HCT116 (cell line): ENCODE measurements around the gene SYNJ2. TPM values are rescaled to one million over a fixed set of nuclear protein-coding genes. Genes with fewer than 3 reads are reported as not detected.

Experiments
- ATAC-seq: fragments of 200-7000 bp; cut with Tn5 transposase; 2 replicates; pipeline ENCODE4 v1.9.1; 2020; ENCODE audit warnings: mild to moderate bottlenecking, moderate library complexity
- BruUV-seq: library from RNA; stranded (reverse); fragments of 400-500 nt; replicated peaks from 2 replicates; lab custom pipeline; 2021; lab: Mats Ljungman, UMichigan
- CTCF ChIA-PET: fragments of 300-600 bp; sonication (Branson Sonifier 250); formaldehyde crosslinking; loops from one replicate; lab custom pipeline; 2021; ENCODE audit warnings: antibody characterized with exemption; lab: Charles Lee
- POLR2A ChIA-PET: fragments of 300-600, 350-600 bp; sonication (Branson Sonifier 250); formaldehyde crosslinking; loops from one replicate; lab custom pipeline; 2021; ENCODE audit warnings: antibody characterized with exemption; lab: Charles Lee
- RAD21 ChIA-PET, 2 experiments: fragments of 300-600 bp; sonication (Branson Sonifier 250); formaldehyde crosslinking; loops; one replicate each; lab custom pipeline; 2023; ENCODE audit warnings: low total read pairs in 2 of 2; ENCODE audit not compliant: uncharacterized antibody in 2 of 2, unreplicated experiment in 2 of 2, low non-redundant PET in 1 of 2; lab: Charles Lee
- DNase-seq: peaks from one replicate; pipeline ENCODE4 v3.0.0-alpha.2; 2010; ENCODE audit warnings: low read depth, low spot score
- H2AFZ ChIP-seq: fragments of 200-600 bp; shearing (Covaris generic), sonication (generic); 2 replicates; pipeline ENCODE4 v1.6.1; 2017; ENCODE audit warnings: low read depth, mixed run types, mixed read lengths, antibody characterized with exemption, low read length; ENCODE audit not compliant: poor library complexity, severe bottlenecking
- H3K27ac ChIP-seq: 2 replicates; pipeline ENCODE4 v1.5.1; 2012; ENCODE audit warnings: low read depth, low read length
- H3K27me3 ChIP-seq: fragments of 200-600 bp; sonication (generic); 2 replicates; pipeline ENCODE4 v1.6.1; 2016; ENCODE audit warnings: mixed run types, low read length, mixed read lengths; ENCODE audit not compliant: insufficient read depth
- H3K36me3 ChIP-seq, 2 experiments: fragments of 200-500 bp in 1 of 2; fragments of 200-600 bp in 1 of 2; sonication (Bioruptor generic) in 1 of 2; sonication (generic) in 1 of 2; 2 replicates each; pipeline versions ENCODE4 v1.5.1 to v1.6.1; 2014 to 2016; ENCODE audit warnings: low read length in 2 of 2, inconsistent platforms in 1 of 2, mixed read lengths in 1 of 2, mixed run types in 1 of 2; ENCODE audit not compliant: insufficient read depth in 2 of 2, control insufficient read depth in 1 of 2
- H3K4me1 ChIP-seq, 2 experiments: fragments of 200-600 bp in 1 of 2; sonication (generic) in 1 of 2; 2 replicates each; pipeline versions ENCODE4 v1.5.1 to v1.6.1; 2012 to 2017; ENCODE audit warnings: low read length in 2 of 2, inconsistent platforms in 1 of 2, mild to moderate bottlenecking in 1 of 2, mixed read lengths in 1 of 2, mixed run types in 1 of 2, moderate library complexity in 1 of 2; ENCODE audit not compliant: insufficient read depth in 2 of 2, control insufficient read depth in 1 of 2
- H3K4me2 ChIP-seq: fragments of 200-600 bp; sonication (generic); 2 replicates; pipeline ENCODE4 v1.6.1; 2017; ENCODE audit warnings: mixed run types, low read length, mixed read lengths
- H3K4me3 ChIP-seq, 2 experiments: fragments of 200-600 bp in 1 of 2; sonication (generic) in 1 of 2; replicated peaks in 1 of 2; 2 replicates each; pipeline ENCODE4 v1.5.1; 2011 to 2016; ENCODE audit warnings: low read length in 2 of 2, control low read depth in 1 of 2, low read depth in 1 of 2, mild to moderate bottlenecking in 1 of 2, mixed read lengths in 1 of 2, mixed run types in 1 of 2
- H3K79me2 ChIP-seq: fragments of 200-600 bp; sonication (generic); 2 replicates; pipeline ENCODE4 v1.6.1; 2017; ENCODE audit warnings: mild to moderate bottlenecking, mixed run types, low read length, moderate library complexity, mixed read lengths; ENCODE audit not compliant: insufficient read depth
- H3K9ac ChIP-seq: fragments of 200-600 bp; sonication (generic); 2 replicates; pipeline ENCODE4 v1.6.1; 2016; ENCODE audit warnings: low read length, mixed read lengths
- H3K9me2 ChIP-seq: fragments of 200-600 bp; sonication (generic), shearing (Covaris generic); 2 replicates; pipeline ENCODE4 v1.6.1; 2017; ENCODE audit warnings: mixed run types, mild to moderate bottlenecking, moderate library complexity; ENCODE audit not compliant: insufficient read depth
- H3K9me3 ChIP-seq, 2 experiments: fragments of 200-500 bp in 1 of 2; fragments of 200-600 bp in 1 of 2; sonication (Bioruptor generic) in 1 of 2; sonication (generic) in 1 of 2; 2 replicates each; pipeline ENCODE4 v1.6.1; 2014 to 2017; ENCODE audit warnings: low read length in 2 of 2, mixed read lengths in 2 of 2, inconsistent platforms in 1 of 2, low read depth in 1 of 2, mild to moderate bottlenecking in 1 of 2, mixed run types in 1 of 2, moderate library complexity in 1 of 2; ENCODE audit not compliant: control insufficient read depth in 1 of 2, insufficient read depth in 1 of 2
- H4K20me1 ChIP-seq: fragments of 200-600 bp; sonication (generic), shearing (Covaris generic); 2 replicates; pipeline ENCODE4 v1.6.1; 2017; ENCODE audit warnings: mixed run types, mild to moderate bottlenecking, moderate library complexity; ENCODE audit not compliant: insufficient read depth
- CBX3 ChIP-seq: IDR thresholded peaks from 2 replicates; pipeline ENCODE4 v1.6.1; 2012; ENCODE audit warnings: low read depth
- EGR1 ChIP-seq: IDR thresholded peaks from 2 replicates; pipeline ENCODE4 v1.6.1; 2012; ENCODE audit warnings: low read depth
- ELF1 ChIP-seq: IDR thresholded peaks from 2 replicates; pipeline ENCODE4 v1.6.1; 2012; ENCODE audit warnings: low read depth, borderline replicate concordance
- FOSL1 ChIP-seq: IDR thresholded peaks from 2 replicates; pipeline ENCODE4 v1.6.1; 2012; ENCODE audit warnings: low read depth
- POLR2A ChIP-seq: IDR thresholded peaks from 2 replicates; pipeline ENCODE4 v1.7.0; 2011; ENCODE audit warnings: borderline replicate concordance; ENCODE audit not compliant: insufficient read depth, insufficient read length; ENCODE audit errors: extremely low read depth
- RAD21 ChIP-seq: IDR thresholded peaks from 2 replicates; pipeline ENCODE4 v1.6.1; 2012; ENCODE audit warnings: low read depth, mild to moderate bottlenecking
- SIN3A ChIP-seq: IDR thresholded peaks from 2 replicates; pipeline ENCODE4 v1.6.1; 2012; ENCODE audit warnings: low read depth
- SP1 ChIP-seq: IDR thresholded peaks from 2 replicates; pipeline ENCODE4 v1.6.1; 2012; ENCODE audit warnings: low read depth
- SRF ChIP-seq: IDR thresholded peaks from 2 replicates; pipeline ENCODE4 v1.6.1; 2012; ENCODE audit warnings: low read depth
- YY1 ChIP-seq: IDR thresholded peaks from 2 replicates; pipeline ENCODE4 v1.6.1; 2011; ENCODE audit warnings: low read length, low read depth, moderate library complexity, mild to moderate bottlenecking; ENCODE audit not compliant: insufficient replicate concordance; ENCODE audit errors: extremely low read depth
- ZNF274 ChIP-seq: fragments of 200-500 bp; sonication (Bioruptor generic); IDR thresholded peaks from 2 replicates; pipeline ENCODE4 v1.6.1; 2014; ENCODE audit warnings: mild to moderate bottlenecking, low read depth, low read length, inconsistent platforms
- intact Hi-C: fragments of 100-400 bp; cut with micrococcal nuclease; formaldehyde crosslinking; loops from 2 replicates; pipeline ENCODE4 v1.10.0; 2022
- total RNA-seq: library from RNA; stranded (reverse); gene quantifications from one replicate; pipeline ENCODE4 v1.2.1, GENCODE V29; 2021; ENCODE audit not compliant: unreplicated experiment
- TF ChIP-seq, protein P1 (sequence below): IDR thresholded peaks from 2 replicates; pipeline ENCODE4 v1.6.1; 2011; ENCODE audit warnings: mild to moderate bottlenecking, low read length, moderate library complexity; ENCODE audit not compliant: insufficient replicate concordance; ENCODE audit errors: extremely low read depth
- TF ChIP-seq, protein P2 (sequence below), 3 experiments: fragments of 200-600 bp in 1 of 3; sonication (generic) in 1 of 3; IDR thresholded peaks in 2 of 3; conservative IDR thresholded peaks in 1 of 3; 2 replicates each; pipeline ENCODE4 v1.5.1; 2012 to 2017; ENCODE audit warnings: low read depth in 2 of 3, low read length in 2 of 3, antibody characterized with exemption in 1 of 3, borderline replicate concordance in 1 of 3, control low read depth in 1 of 3, mild to moderate bottlenecking in 1 of 3, mixed read lengths in 1 of 3, mixed run types in 1 of 3, moderate library complexity in 1 of 3; ENCODE audit not compliant: insufficient read depth in 1 of 3
- TF ChIP-seq, protein P3 (sequence below): IDR thresholded peaks from 2 replicates; pipeline ENCODE4 v1.6.1; 2012
- TF ChIP-seq, protein P4 (sequence below): IDR thresholded peaks from 2 replicates; pipeline ENCODE4 v1.6.1; 2012; ENCODE audit warnings: low read depth
- TF ChIP-seq, protein P5 (sequence below): IDR thresholded peaks from 2 replicates; pipeline ENCODE4 v1.6.1; 2012

Gene SYNJ2
- total RNA-seq, 1 experiment from 2014 or later = 23.9 TPM

DNA sequence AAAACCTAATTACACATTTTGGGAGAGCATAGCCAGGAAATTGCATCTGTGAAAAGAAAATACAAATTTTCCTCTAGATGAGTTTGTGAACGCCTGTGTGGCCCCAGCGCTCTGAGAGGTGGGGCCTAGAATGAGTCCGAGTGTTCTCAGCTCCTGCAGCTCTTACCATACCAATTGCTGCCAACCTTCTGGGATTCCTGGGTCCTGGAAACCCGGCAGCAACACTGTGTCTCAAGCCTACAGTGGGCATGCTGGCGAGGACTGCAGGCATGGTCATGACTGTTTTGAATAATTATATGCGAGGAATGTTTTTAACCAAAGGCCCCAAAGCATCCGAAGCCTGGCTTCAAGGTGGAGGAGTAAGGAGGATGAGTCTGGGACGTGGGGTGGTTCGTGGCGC is 96.0 kb downstream of the SYNJ2 start:
- no peak overlapping the region for H3K9ac ChIP-seq
- no peaks in the 10 kb centered on the region for H3K9me2 ChIP-seq
- intact Hi-C loops = loop anchor here (10.0 kb wide), 2 partner anchors 433 to 763 kb away; no protein-coding TSS in a partner anchor
- DNase-seq = no peak
- H3K4me1 ChIP-seq = no peaks in the 10 kb centered on the region
- no peak overlapping the region for H3K4me3 ChIP-seq
- H4K20me1 ChIP-seq = no peaks in the 10 kb centered on the region
- H3K79me2 ChIP-seq = no peaks in the 10 kb centered on the region
- TF ChIP-seq YY1 (no peak), SIN3A (no peak), SP1 (no peak), RAD21 (no peak), POLR2A (no peak), SRF (no peak), ZNF274 (no peak), EGR1 (no peak), CBX3 (no peak), ELF1 (no peak), FOSL1 (no peak)
- TF ChIP-seq, protein P1, sequence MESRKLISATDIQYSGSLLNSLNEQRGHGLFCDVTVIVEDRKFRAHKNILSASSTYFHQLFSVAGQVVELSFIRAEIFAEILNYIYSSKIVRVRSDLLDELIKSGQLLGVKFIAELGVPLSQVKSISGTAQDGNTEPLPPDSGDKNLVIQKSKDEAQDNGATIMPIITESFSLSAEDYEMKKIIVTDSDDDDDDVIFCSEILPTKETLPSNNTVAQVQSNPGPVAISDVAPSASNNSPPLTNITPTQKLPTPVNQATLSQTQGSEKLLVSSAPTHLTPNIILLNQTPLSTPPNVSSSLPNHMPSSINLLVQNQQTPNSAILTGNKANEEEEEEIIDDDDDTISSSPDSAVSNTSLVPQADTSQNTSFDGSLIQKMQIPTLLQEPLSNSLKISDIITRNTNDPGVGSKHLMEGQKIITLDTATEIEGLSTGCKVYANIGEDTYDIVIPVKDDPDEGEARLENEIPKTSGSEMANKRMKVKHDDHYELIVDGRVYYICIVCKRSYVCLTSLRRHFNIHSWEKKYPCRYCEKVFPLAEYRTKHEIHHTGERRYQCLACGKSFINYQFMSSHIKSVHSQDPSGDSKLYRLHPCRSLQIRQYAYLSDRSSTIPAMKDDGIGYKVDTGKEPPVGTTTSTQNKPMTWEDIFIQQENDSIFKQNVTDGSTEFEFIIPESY = no peak
- TF ChIP-seq, protein P2, sequence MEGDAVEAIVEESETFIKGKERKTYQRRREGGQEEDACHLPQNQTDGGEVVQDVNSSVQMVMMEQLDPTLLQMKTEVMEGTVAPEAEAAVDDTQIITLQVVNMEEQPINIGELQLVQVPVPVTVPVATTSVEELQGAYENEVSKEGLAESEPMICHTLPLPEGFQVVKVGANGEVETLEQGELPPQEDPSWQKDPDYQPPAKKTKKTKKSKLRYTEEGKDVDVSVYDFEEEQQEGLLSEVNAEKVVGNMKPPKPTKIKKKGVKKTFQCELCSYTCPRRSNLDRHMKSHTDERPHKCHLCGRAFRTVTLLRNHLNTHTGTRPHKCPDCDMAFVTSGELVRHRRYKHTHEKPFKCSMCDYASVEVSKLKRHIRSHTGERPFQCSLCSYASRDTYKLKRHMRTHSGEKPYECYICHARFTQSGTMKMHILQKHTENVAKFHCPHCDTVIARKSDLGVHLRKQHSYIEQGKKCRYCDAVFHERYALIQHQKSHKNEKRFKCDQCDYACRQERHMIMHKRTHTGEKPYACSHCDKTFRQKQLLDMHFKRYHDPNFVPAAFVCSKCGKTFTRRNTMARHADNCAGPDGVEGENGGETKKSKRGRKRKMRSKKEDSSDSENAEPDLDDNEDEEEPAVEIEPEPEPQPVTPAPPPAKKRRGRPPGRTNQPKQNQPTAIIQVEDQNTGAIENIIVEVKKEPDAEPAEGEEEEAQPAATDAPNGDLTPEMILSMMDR (IDR thresholded peaks at IDR 0.05 in 2 of 3, conservative IDR thresholded peaks at IDR 0.05 in 1 of 3; ENCODE audit: borderline replicate concordance in 1 of 3, insufficient read depth in 1 of 3, low read depth in 2 of 3, low read length in 2 of 3) = no peak
- TF ChIP-seq, protein P3, sequence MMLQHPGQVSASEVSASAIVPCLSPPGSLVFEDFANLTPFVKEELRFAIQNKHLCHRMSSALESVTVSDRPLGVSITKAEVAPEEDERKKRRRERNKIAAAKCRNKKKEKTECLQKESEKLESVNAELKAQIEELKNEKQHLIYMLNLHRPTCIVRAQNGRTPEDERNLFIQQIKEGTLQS = no peak
- TF ChIP-seq, protein P4, sequence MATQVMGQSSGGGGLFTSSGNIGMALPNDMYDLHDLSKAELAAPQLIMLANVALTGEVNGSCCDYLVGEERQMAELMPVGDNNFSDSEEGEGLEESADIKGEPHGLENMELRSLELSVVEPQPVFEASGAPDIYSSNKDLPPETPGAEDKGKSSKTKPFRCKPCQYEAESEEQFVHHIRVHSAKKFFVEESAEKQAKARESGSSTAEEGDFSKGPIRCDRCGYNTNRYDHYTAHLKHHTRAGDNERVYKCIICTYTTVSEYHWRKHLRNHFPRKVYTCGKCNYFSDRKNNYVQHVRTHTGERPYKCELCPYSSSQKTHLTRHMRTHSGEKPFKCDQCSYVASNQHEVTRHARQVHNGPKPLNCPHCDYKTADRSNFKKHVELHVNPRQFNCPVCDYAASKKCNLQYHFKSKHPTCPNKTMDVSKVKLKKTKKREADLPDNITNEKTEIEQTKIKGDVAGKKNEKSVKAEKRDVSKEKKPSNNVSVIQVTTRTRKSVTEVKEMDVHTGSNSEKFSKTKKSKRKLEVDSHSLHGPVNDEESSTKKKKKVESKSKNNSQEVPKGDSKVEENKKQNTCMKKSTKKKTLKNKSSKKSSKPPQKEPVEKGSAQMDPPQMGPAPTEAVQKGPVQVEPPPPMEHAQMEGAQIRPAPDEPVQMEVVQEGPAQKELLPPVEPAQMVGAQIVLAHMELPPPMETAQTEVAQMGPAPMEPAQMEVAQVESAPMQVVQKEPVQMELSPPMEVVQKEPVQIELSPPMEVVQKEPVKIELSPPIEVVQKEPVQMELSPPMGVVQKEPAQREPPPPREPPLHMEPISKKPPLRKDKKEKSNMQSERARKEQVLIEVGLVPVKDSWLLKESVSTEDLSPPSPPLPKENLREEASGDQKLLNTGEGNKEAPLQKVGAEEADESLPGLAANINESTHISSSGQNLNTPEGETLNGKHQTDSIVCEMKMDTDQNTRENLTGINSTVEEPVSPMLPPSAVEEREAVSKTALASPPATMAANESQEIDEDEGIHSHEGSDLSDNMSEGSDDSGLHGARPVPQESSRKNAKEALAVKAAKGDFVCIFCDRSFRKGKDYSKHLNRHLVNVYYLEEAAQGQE = no peak
- TF ChIP-seq, protein P5, sequence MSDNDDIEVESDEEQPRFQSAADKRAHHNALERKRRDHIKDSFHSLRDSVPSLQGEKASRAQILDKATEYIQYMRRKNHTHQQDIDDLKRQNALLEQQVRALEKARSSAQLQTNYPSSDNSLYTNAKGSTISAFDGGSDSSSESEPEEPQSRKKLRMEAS = no peak
- H3K27me3 ChIP-seq = no peaks in the 10 kb centered on the region
- H3K27ac ChIP-seq = no peak overlapping the region
- ChIA-PET POLR2A (no interaction called here), CTCF (no interaction called here), RAD21 (no interaction called here)
- H3K4me2 ChIP-seq = no peak overlapping the region
- H2AFZ ChIP-seq = no peak overlapping the region
- no peaks in the 10 kb centered on the region for H3K9me3 ChIP-seq
- ATAC-seq = no peak
- BruUV-seq = no TSS peak
- H3K36me3 ChIP-seq = peaks cover 20 to 23% of the 10 kb centered on the region in 2 experiments
